HL-60 (cell line): ENCODE measurements around the gene HARS1.
A peak's percentile ranks its signal among the peaks of the same experiment; 100 is the strongest.

Experiments used
- DNase-seq, 2 experiments: peaks; one replicate each; pipeline ENCODE4 v3.0.0-alpha.2; 2010 to 2020; ENCODE audit warnings: low read depth in 1 of 2, low spot score in 1 of 2
- H3K27ac ChIP-seq: fragments of 250-450 bp; sonication (Bioruptor Pico); replicated peaks from 2 replicates; pipeline ENCODE4 v1.5.1; 2020; ENCODE audit warnings: mild to moderate bottlenecking, moderate library complexity
- H3K27me3 ChIP-seq: fragments of 250-450 bp; sonication (Bioruptor Pico); 2 replicates; pipeline ENCODE4 v1.5.1; 2021; ENCODE audit warnings: mild to moderate bottlenecking, moderate library complexity; ENCODE audit not compliant: insufficient read depth, poor library complexity, severe bottlenecking
- H3K4me3 ChIP-seq: replicated peaks from 2 replicates; pipeline ENCODE4 v1.5.1; 2011; ENCODE audit warnings: mild to moderate bottlenecking, control low read depth, low read length; ENCODE audit not compliant: insufficient read depth
- CTCF ChIP-seq: IDR thresholded peaks from one replicate; pipeline ENCODE4 v1.5.1; 2011; ENCODE audit warnings: low read length, control low read depth, inconsistent platforms; ENCODE audit not compliant: insufficient read depth
- GABPA ChIP-seq: IDR thresholded peaks from 2 replicates; pipeline ENCODE4 v1.6.1; 2012; ENCODE audit warnings: low read depth
- POLR2AphosphoS5 ChIP-seq: IDR thresholded peaks from 2 replicates; pipeline ENCODE4 v1.6.1; 2012; ENCODE audit warnings: low read depth
- REST ChIP-seq: IDR thresholded peaks from 2 replicates; pipeline ENCODE4 v1.6.1; 2012; ENCODE audit warnings: low read depth; ENCODE audit not compliant: insufficient replicate concordance
- SPI1 ChIP-seq: IDR thresholded peaks from 2 replicates; pipeline ENCODE4 v1.6.1; 2012; ENCODE audit warnings: low read depth, mild to moderate bottlenecking, borderline replicate concordance

Gene HARS1

GRCh38 chr5:140694276-140694675, 3.1 kb upstream of the HARS1 start:
- no peak for TF ChIP-seq GABPA
- no peak for TF ChIP-seq CTCF
- TF ChIP-seq REST = no peak
- no peak for TF ChIP-seq SPI1
- no peak for TF ChIP-seq POLR2AphosphoS5
- Histone ChIP-seq H3K27ac (no peak overlapping the region), H3K27me3 (no peaks in the 10 kb centered on the region), H3K4me3 (no peak overlapping the region)
- DNase-seq = no peak

- no peak for DNase-seq
- peak overlapping the region; percentile 64 for H3K27ac ChIP-seq
- TF ChIP-seq CTCF (no peak), SPI1 (no peak), GABPA (no peak), POLR2AphosphoS5 (no peak)
- no peaks in the 10 kb centered on the region for H3K27me3 ChIP-seq
- H3K4me3 ChIP-seq = peak overlapping the region; percentile 97
Measured at GRCh38 chr5:140690376-140690932, 716 bp downstream of the HARS1 start.

GRCh38 chr5:140678993-140679392, 12.2 kb downstream of the HARS1 start:
- TF ChIP-seq GABPA (no peak), POLR2AphosphoS5 (no peak), CTCF (no peak), REST (no peak), SPI1 (no peak)

GRCh38 chr5:140677947-140678346, 13.2 kb downstream of the HARS1 start:
- TF ChIP-seq GABPA = no peak
- TF ChIP-seq CTCF = no peak
- no peak for TF ChIP-seq POLR2AphosphoS5
- no peak for TF ChIP-seq REST
- no peak for TF ChIP-seq SPI1
- H3K27ac ChIP-seq = no peak overlapping the region
- H3K27me3 ChIP-seq = no peaks in the 10 kb centered on the region
- DNase-seq = no peak
- H3K4me3 ChIP-seq = no peak overlapping the region

More at GRCh38 chr5:140678993-140679392, 12.2 kb downstream of the HARS1 start:
- H3K4me3 ChIP-seq = no peak overlapping the region
- H3K27me3 ChIP-seq = no peaks in the 10 kb centered on the region
- no peak for DNase-seq
- no peak overlapping the region for H3K27ac ChIP-seq
